HCT116 (cell line): Measurements from ENCODE around the gene ADAM8.

Experiments used
- CTCF ChIP-seq, 3 experiments: fragments of 200-600 bp in 1 of 3; sonication (generic) in 1 of 3; IDR thresholded peaks in 2 of 3; conservative IDR thresholded peaks in 1 of 3; 2 replicates each; pipeline ENCODE4 v1.5.1; 2012 to 2017; ENCODE audit warnings: low read depth in 2 of 3, low read length in 2 of 3, antibody characterized with exemption in 1 of 3, borderline replicate concordance in 1 of 3, control low read depth in 1 of 3, mild to moderate bottlenecking in 1 of 3, mixed read lengths in 1 of 3, mixed run types in 1 of 3, moderate library complexity in 1 of 3; ENCODE audit not compliant: insufficient read depth in 1 of 3
- EZH2 ChIP-seq: fragments of 200-600 bp; sonication (generic); IDR thresholded peaks from 2 replicates; pipeline ENCODE4 v1.6.1; 2017; ENCODE audit warnings: antibody characterized with exemption, mixed run types

GRCh38 chr10:133243593-133243992, 33.1 kb downstream of the ADAM8 start:
- TF ChIP-seq CTCF (IDR thresholded peaks at IDR 0.05 in 2 of 3, conservative IDR thresholded peaks at IDR 0.05 in 1 of 3; ENCODE audit: borderline replicate concordance in 1 of 3, insufficient read depth in 1 of 3, low read depth in 2 of 3, low read length in 2 of 3) (no peak), EZH2 (no peak)
